Measurements from ENCODE around the gene NVL. TPM values are rescaled to one million over a fixed set of nuclear protein-coding genes. Genes with fewer than 3 reads are reported as not detected.

Gene NVL
- polyA plus RNA-seq, 2 of the 4 experiments (the other 2 are of a cell fraction) = 22.3 to 28.6 TPM

DNA sequence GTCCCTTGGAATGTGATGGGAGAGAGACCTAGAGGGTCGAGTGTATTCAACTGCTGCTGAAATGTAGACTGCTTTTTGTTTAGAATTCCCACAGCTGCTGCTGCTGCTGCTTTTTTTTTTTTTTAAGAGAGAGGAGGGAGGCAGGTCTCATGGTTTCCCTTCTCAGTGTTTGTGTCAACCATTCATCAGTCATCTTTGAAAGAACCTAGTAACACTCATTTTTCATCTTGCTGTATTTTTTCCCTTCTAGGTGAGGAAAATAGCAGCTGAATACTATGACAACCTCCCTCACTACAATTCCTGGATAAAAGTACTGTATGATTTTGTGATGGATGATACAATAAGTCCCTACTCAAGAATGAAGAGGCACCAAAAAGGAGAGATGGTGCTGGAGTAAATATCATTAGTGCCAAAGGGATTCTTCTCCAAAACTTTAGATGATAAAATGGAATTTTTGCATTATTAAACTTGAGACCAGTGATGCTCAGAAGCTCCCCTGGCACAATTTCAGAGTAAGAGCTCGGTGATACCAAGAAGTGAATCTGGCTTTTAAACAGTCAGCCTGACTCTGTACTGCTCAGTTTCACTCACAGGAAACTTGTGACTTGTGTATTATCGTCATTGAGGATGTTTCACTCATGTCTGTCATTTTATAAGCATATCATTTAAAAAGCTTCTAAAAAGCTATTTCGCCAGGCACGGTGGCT is 137.7 kb downstream of the NVL start:
- 79% methylated on average over 5 of the region's 5 CpGs for WGBS (ENCODE audit: missing lambda C conversion rate)
- POLR2A ChIA-PET = interaction anchor here (0.8 kb wide), 1 partner anchor 9 kb away, joined by 4 read pairs; the partner anchor contains the start of gene DEGS1
- TF ChIP-seq, protein P1, sequence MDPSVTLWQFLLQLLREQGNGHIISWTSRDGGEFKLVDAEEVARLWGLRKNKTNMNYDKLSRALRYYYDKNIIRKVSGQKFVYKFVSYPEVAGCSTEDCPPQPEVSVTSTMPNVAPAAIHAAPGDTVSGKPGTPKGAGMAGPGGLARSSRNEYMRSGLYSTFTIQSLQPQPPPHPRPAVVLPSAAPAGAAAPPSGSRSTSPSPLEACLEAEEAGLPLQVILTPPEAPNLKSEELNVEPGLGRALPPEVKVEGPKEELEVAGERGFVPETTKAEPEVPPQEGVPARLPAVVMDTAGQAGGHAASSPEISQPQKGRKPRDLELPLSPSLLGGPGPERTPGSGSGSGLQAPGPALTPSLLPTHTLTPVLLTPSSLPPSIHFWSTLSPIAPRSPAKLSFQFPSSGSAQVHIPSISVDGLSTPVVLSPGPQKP (IDR thresholded peaks at IDR 0.05; ENCODE audit: low read depth, low read length) = no peak
- TF ChIP-seq, protein P2, sequence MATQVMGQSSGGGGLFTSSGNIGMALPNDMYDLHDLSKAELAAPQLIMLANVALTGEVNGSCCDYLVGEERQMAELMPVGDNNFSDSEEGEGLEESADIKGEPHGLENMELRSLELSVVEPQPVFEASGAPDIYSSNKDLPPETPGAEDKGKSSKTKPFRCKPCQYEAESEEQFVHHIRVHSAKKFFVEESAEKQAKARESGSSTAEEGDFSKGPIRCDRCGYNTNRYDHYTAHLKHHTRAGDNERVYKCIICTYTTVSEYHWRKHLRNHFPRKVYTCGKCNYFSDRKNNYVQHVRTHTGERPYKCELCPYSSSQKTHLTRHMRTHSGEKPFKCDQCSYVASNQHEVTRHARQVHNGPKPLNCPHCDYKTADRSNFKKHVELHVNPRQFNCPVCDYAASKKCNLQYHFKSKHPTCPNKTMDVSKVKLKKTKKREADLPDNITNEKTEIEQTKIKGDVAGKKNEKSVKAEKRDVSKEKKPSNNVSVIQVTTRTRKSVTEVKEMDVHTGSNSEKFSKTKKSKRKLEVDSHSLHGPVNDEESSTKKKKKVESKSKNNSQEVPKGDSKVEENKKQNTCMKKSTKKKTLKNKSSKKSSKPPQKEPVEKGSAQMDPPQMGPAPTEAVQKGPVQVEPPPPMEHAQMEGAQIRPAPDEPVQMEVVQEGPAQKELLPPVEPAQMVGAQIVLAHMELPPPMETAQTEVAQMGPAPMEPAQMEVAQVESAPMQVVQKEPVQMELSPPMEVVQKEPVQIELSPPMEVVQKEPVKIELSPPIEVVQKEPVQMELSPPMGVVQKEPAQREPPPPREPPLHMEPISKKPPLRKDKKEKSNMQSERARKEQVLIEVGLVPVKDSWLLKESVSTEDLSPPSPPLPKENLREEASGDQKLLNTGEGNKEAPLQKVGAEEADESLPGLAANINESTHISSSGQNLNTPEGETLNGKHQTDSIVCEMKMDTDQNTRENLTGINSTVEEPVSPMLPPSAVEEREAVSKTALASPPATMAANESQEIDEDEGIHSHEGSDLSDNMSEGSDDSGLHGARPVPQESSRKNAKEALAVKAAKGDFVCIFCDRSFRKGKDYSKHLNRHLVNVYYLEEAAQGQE (IDR thresholded peaks at IDR 0.05) = no peak
- no peak for TF ChIP-seq NPAS2 (CRISPR knock-in tag; IDR thresholded peaks at IDR 0.05; ENCODE audit: borderline replicate concordance)
- no peak for TF ChIP-seq CBX2 (IDR thresholded peaks at IDR 0.05; ENCODE audit: borderline replicate concordance, low read depth)
- TF ChIP-seq POLR2A (IDR thresholded peaks at IDR 0.05; ENCODE audit: low read length) = no peak
- no peak for TF ChIP-seq ZNF302 (CRISPR knock-in tag; IDR thresholded peaks at IDR 0.05)
- no peak for TF ChIP-seq FOSB (CRISPR knock-in tag; IDR thresholded peaks at IDR 0.05)
- TF ChIP-seq, protein P3, sequence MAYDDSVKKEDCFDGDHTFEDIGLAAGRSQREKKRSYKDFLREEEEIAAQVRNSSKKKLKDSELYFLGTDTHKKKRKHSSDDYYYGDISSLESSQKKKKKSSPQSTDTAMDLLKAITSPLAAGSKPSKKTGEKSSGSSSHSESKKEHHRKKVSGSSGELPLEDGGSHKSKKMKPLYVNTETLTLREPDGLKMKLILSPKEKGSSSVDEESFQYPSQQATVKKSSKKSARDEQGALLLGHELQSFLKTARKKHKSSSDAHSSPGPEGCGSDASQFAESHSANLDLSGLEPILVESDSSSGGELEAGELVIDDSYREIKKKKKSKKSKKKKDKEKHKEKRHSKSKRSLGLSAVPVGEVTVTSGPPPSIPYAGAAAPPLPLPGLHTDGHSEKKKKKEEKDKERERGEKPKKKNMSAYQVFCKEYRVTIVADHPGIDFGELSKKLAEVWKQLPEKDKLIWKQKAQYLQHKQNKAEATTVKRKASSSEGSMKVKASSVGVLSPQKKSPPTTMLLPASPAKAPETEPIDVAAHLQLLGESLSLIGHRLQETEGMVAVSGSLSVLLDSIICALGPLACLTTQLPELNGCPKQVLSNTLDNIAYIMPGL (CRISPR knock-in tag; IDR thresholded peaks at IDR 0.05; ENCODE audit: borderline replicate concordance) = no peak
- TF ChIP-seq JUN (IDR thresholded peaks at IDR 0.05) = no peak
- no peak for TF ChIP-seq RFX5 (IDR thresholded peaks at IDR 0.05)
- no peak for TF ChIP-seq ESRRA (IDR thresholded peaks at IDR 0.05; ENCODE audit: borderline replicate concordance, low read length)
- TF ChIP-seq ZC3H11A (IDR thresholded peaks at IDR 0.05) = no peak
- no peak for TF ChIP-seq RAD21 (conservative IDR thresholded peaks at IDR 0.05 in 1 of 2, IDR thresholded peaks at IDR 0.05 in 1 of 2)
- TF ChIP-seq ZSCAN20 (CRISPR knock-in tag; IDR thresholded peaks at IDR 0.05) = no peak
- no peak for TF ChIP-seq HOXA7 (CRISPR knock-in tag; IDR thresholded peaks at IDR 0.05)
- TF ChIP-seq JUNB (IDR thresholded peaks at IDR 0.05) = no peak
- TF ChIP-seq RARB (CRISPR knock-in tag; IDR thresholded peaks at IDR 0.05) = no peak
- TF ChIP-seq HDAC2 (IDR thresholded peaks at IDR 0.05) = no peak
- TF ChIP-seq EP300 (IDR thresholded peaks at IDR 0.05) = no peak
- CTCF ChIA-PET = interaction anchor here (1.2 to 1.5 kb wide), 4 partner anchors 11 to 265 kb away, joined by 3 to 4 read pairs (median 4); no protein-coding TSS in a partner anchor
- Histone ChIP-seq H3K4me3 (no peak overlapping the region), H3K4me2 (no peak overlapping the region), H3K4me1 (no peaks in the 10 kb centered on the region), H3K9me3 (peaks cover 4% of the 10 kb centered on the region; the same call in 1 of the 3 replicates), H3K27ac (no peak overlapping the region)
- ATAC-seq (no peak), DNase-seq (ENCODE audit: low read depth in 1 of 2, low spot score in 1 of 2) (no peak), FAIRE-seq (no peak)

DNA sequence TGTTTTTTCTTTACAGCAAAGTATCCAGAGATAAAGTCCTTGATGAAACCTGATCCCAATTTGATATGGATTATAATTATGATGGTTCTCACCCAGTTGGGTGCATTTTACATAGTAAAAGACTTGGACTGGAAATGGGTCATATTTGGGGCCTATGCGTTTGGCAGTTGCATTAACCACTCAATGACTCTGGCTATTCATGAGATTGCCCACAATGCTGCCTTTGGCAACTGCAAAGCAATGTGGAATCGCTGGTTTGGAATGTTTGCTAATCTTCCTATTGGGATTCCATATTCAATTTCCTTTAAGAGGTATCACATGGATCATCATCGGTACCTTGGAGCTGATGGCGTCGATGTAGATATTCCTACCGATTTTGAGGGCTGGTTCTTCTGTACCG is 140.4 kb downstream of the NVL start:
- no peak for ATAC-seq
- ChIA-PET POLR2A (no interaction called here), CTCF (no interaction called here)
- peaks cover 6% of the 10 kb centered on the region; the same call in 1 of the 3 replicates for H3K4me1 ChIP-seq
- no peak for FAIRE-seq
- TF ChIP-seq CHD2 (IDR thresholded peaks at IDR 0.05; ENCODE audit: low read length, partially characterized antibody) (no peak), EHMT2 (IDR thresholded peaks at IDR 0.05; ENCODE audit: low read depth) (no peak), NR3C1 (IDR thresholded peaks at IDR 0.05) (no peak), HOXA7 (CRISPR knock-in tag; IDR thresholded peaks at IDR 0.05) (no peak), RCOR1 (IDR thresholded peaks at IDR 0.05; ENCODE audit: low read depth, low read length) (no peak), NFE2L2 (conservative IDR thresholded peaks at IDR 0.05; ENCODE audit: low read length) (no peak), ZSCAN20 (CRISPR knock-in tag; IDR thresholded peaks at IDR 0.05) (no peak), RAD21 (conservative IDR thresholded peaks at IDR 0.05 in 1 of 2, IDR thresholded peaks at IDR 0.05 in 1 of 2) (no peak)
- TF ChIP-seq, protein P4, sequence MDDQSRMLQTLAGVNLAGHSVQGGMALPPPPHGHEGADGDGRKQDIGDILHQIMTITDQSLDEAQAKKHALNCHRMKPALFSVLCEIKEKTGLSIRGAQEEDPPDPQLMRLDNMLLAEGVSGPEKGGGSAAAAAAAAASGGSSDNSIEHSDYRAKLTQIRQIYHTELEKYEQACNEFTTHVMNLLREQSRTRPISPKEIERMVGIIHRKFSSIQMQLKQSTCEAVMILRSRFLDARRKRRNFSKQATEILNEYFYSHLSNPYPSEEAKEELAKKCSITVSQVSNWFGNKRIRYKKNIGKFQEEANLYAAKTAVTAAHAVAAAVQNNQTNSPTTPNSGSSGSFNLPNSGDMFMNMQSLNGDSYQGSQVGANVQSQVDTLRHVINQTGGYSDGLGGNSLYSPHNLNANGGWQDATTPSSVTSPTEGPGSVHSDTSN (IDR thresholded peaks at IDR 0.05) = no peak
- TF ChIP-seq, protein P5, sequence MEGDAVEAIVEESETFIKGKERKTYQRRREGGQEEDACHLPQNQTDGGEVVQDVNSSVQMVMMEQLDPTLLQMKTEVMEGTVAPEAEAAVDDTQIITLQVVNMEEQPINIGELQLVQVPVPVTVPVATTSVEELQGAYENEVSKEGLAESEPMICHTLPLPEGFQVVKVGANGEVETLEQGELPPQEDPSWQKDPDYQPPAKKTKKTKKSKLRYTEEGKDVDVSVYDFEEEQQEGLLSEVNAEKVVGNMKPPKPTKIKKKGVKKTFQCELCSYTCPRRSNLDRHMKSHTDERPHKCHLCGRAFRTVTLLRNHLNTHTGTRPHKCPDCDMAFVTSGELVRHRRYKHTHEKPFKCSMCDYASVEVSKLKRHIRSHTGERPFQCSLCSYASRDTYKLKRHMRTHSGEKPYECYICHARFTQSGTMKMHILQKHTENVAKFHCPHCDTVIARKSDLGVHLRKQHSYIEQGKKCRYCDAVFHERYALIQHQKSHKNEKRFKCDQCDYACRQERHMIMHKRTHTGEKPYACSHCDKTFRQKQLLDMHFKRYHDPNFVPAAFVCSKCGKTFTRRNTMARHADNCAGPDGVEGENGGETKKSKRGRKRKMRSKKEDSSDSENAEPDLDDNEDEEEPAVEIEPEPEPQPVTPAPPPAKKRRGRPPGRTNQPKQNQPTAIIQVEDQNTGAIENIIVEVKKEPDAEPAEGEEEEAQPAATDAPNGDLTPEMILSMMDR (IDR thresholded peaks at IDR 0.05) = no peak
- TF ChIP-seq, protein P6, sequence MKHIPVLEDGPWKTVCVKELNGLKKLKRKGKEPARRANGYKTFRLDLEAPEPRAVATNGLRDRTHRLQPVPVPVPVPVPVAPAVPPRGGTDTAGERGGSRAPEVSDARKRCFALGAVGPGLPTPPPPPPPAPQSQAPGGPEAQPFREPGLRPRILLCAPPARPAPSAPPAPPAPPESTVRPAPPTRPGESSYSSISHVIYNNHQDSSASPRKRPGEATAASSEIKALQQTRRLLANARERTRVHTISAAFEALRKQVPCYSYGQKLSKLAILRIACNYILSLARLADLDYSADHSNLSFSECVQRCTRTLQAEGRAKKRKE (CRISPR knock-in tag; IDR thresholded peaks at IDR 0.05; ENCODE audit: low read depth) = no peak
- no peak overlapping the region for H3K4me3 ChIP-seq
- WGBS (ENCODE audit: missing lambda C conversion rate) = 94% methylated on average over 7 of the region's 7 CpGs
- no peak overlapping the region for H3K4me2 ChIP-seq
- no peak overlapping the region for H3K27ac ChIP-seq
- DNase-seq (ENCODE audit: low read depth in 1 of 2, low spot score in 1 of 2) = no peak
- peaks cover 4% of the 10 kb centered on the region; the same call in 1 of the 3 replicates for H3K9me3 ChIP-seq

All from A549 (cell line).